Measurements from ENCODE around the gene RHOBTB1.

The RHOBTB1 gene

DNA sequence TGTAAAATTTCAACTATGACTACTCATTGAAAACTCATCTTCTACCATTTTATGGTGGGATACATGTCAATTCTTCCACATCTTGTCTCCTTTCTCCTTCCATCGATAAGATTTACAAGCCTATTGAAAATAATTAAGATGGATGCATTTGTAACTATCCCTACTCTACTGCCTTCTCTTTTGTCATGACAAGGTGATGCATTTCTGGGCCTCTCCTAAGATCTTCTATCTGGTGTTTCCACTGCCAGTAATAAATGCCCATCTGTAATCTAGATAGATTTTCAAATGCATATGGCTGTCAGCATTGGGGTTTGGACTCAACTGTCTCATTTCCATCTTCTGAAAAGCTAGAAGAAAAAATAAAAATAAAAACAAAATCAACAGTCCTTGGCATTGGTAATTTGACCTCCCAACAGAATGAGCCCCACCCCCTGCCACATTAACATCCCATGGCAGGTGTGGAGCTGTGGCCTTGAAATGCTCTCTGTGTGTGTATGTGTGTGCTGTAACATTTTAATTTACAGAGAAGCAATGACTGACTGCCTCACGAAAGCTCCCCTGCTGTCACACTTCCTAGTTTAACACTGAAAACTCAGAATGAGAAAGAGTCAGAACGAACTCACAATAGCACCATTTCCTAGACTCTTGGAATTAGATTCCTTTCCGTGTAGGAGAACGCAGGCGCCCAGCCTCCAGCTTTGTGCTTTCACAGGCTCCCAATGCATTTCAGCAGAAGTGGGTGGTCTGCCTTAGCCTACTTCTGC lies 74.2 kb downstream of the RHOBTB1 start:
- Histone ChIP-seq H3K9me3 (ENCODE audit: control insufficient read depth, low read length) (no peaks in the 10 kb centered on the region), H3K36me3 (ENCODE audit: control insufficient read depth, insufficient read depth, low read length) (no peaks in the 10 kb centered on the region), H3K4me3 (ENCODE audit: low read length) (no peak overlapping the region), H3K4me1 (ENCODE audit: control insufficient read depth, insufficient read depth, low read length) (no peaks in the 10 kb centered on the region), H3K9ac (ENCODE audit: low read length) (no peak overlapping the region), H3K27me3 (ENCODE audit: control insufficient read depth, insufficient read depth, low read length) (no peaks in the 10 kb centered on the region)

DNA sequence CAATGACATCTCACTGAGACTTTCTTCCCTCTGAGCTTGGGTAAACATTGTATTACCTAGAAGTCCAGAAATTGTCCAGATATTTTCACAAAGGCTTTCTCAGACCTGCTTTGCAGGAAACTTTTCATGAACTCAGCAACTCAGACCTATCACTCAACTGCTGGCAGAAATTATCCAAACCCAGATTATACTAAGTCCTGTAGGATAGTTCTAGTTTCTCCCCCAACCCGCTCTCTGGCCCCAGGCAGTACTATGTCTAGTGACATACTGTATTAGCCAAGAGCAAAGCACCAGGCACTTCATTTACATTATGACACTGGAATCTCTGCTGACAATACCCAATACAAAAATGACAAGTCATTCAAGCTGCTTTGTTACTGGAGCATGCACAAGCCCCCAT lies 75.0 kb downstream of the RHOBTB1 start:
- H3K36me3 ChIP-seq (ENCODE audit: control insufficient read depth, insufficient read depth, low read length): no peaks in the 10 kb centered on the region

DNA sequence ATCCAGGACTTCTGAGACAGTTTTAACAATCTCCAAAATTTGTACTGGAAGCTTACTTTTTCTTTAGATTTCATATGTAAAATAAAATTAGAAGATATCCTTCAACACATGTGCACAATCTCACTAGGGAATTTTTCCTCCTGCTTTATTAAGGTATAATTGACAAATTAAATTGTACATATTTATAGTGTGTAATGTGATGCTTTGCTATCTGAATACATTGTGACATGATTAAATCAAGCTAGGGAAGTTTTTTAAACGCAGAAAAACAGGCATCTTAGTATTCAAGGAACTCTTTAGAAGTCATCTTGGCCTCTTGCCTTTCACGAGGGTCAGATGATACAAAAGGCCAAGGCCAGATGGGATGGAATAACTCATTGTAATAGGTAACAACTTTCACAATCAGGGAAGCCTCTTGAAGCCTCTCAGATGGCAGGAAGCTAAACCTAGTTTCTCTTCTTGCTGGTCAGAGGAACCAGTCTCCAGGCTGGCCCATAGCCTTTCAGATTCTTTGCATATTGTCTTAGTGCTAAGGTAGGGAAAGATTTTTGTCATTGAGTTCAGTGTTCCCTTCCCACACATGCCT lies 78.7 kb downstream of the RHOBTB1 start:
- Histone ChIP-seq H3K4me1 (ENCODE audit: control insufficient read depth, insufficient read depth, low read length) (no peaks in the 10 kb centered on the region), H3K27me3 (ENCODE audit: control insufficient read depth, insufficient read depth, low read length) (no peaks in the 10 kb centered on the region), H3K9ac (ENCODE audit: low read length) (no peak overlapping the region), H3K36me3 (ENCODE audit: control insufficient read depth, insufficient read depth, low read length) (no peaks in the 10 kb centered on the region), H3K4me3 (ENCODE audit: low read length) (no peak overlapping the region), H3K9me3 (ENCODE audit: control insufficient read depth, low read length) (no peaks in the 10 kb centered on the region)

More for the DNA sequence above, 75.0 kb downstream of the RHOBTB1 start:
- Histone ChIP-seq H3K9me3 (ENCODE audit: control insufficient read depth, low read length) (no peaks in the 10 kb centered on the region), H3K4me1 (ENCODE audit: control insufficient read depth, insufficient read depth, low read length) (no peaks in the 10 kb centered on the region), H3K9ac (ENCODE audit: low read length) (no peak overlapping the region), H3K4me3 (ENCODE audit: low read length) (no peak overlapping the region), H3K27me3 (ENCODE audit: control insufficient read depth, insufficient read depth, low read length) (no peaks in the 10 kb centered on the region)

- Histone ChIP-seq H3K36me3 (ENCODE audit: control insufficient read depth, insufficient read depth, low read length) (no peaks in the 10 kb centered on the region), H3K4me1 (ENCODE audit: control insufficient read depth, insufficient read depth, low read length) (no peaks in the 10 kb centered on the region), H3K9ac (ENCODE audit: low read length) (no peak overlapping the region)
Measured at GRCh38 chr10:60863796-60864195, 80.2 kb downstream of the RHOBTB1 start.

GRCh38 chr10:60862517-60862916 lies 81.5 kb downstream of the RHOBTB1 start:
- H3K27me3 ChIP-seq (ENCODE audit: control insufficient read depth, insufficient read depth, low read length): no peaks in the 10 kb centered on the region
- H3K9ac ChIP-seq (ENCODE audit: low read length): no peak overlapping the region
- H3K4me3 ChIP-seq (ENCODE audit: low read length): no peak overlapping the region
- no peaks in the 10 kb centered on the region for H3K4me1 ChIP-seq (ENCODE audit: control insufficient read depth, insufficient read depth, low read length)
- H3K36me3 ChIP-seq (ENCODE audit: control insufficient read depth, insufficient read depth, low read length): no peaks in the 10 kb centered on the region
- no peaks in the 10 kb centered on the region for H3K9me3 ChIP-seq (ENCODE audit: control insufficient read depth, low read length)

More at GRCh38 chr10:60863796-60864195, 80.2 kb downstream of the RHOBTB1 start:
- Histone ChIP-seq H3K4me3 (ENCODE audit: low read length) (no peak overlapping the region), H3K9me3 (ENCODE audit: control insufficient read depth, low read length) (no peaks in the 10 kb centered on the region), H3K27me3 (ENCODE audit: control insufficient read depth, insufficient read depth, low read length) (no peaks in the 10 kb centered on the region)

- no peak overlapping the region for H3K9ac ChIP-seq (ENCODE audit: low read length)
- H3K36me3 ChIP-seq (ENCODE audit: control insufficient read depth, insufficient read depth, low read length): no peaks in the 10 kb centered on the region
- no peaks in the 10 kb centered on the region for H3K27me3 ChIP-seq (ENCODE audit: control insufficient read depth, insufficient read depth, low read length)
- H3K4me3 ChIP-seq (ENCODE audit: low read length): no peak overlapping the region
- H3K9me3 ChIP-seq (ENCODE audit: control insufficient read depth, low read length): no peaks in the 10 kb centered on the region
- no peaks in the 10 kb centered on the region for H3K4me1 ChIP-seq (ENCODE audit: control insufficient read depth, insufficient read depth, low read length)
Measured at GRCh38 chr10:60856405-60856804, 87.6 kb downstream of the RHOBTB1 start.

GRCh38 chr10:60853637-60854036 lies 90.3 kb downstream of the RHOBTB1 start:
- Histone ChIP-seq H3K27me3 (ENCODE audit: control insufficient read depth, insufficient read depth, low read length) (no peaks in the 10 kb centered on the region), H3K4me1 (ENCODE audit: control insufficient read depth, insufficient read depth, low read length) (no peaks in the 10 kb centered on the region), H3K9me3 (ENCODE audit: control insufficient read depth, low read length) (no peaks in the 10 kb centered on the region), H3K36me3 (ENCODE audit: control insufficient read depth, insufficient read depth, low read length) (no peaks in the 10 kb centered on the region), H3K9ac (ENCODE audit: low read length) (no peak overlapping the region), H3K4me3 (ENCODE audit: low read length) (no peak overlapping the region)

DNA sequence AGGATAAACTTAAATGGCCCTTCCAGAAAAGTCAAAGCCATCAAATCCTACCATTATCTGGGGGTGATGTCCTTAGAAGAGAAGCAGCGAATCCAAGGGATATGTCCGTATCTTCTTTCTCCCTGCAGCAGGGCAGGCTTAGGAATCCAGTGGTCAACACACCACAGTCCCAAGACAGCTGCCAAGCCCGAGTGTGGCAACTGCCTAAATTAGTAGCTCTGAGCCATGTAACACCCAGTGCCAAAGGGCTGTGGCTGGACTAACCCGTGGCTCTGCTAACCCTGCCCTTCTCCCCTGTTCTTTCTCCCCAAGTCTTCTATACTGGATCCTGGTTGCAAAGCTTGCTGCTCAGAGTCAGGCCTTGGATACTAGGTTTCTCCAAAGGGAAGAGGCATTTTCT lies 90.9 kb downstream of the RHOBTB1 start:
- H3K9me3 ChIP-seq (ENCODE audit: control insufficient read depth, low read length): no peaks in the 10 kb centered on the region
- H3K36me3 ChIP-seq (ENCODE audit: control insufficient read depth, insufficient read depth, low read length): no peaks in the 10 kb centered on the region
- H3K27me3 ChIP-seq (ENCODE audit: control insufficient read depth, insufficient read depth, low read length): no peaks in the 10 kb centered on the region
- H3K4me1 ChIP-seq (ENCODE audit: control insufficient read depth, insufficient read depth, low read length): no peaks in the 10 kb centered on the region
- H3K9ac ChIP-seq (ENCODE audit: low read length): no peak overlapping the region
- no peak overlapping the region for H3K4me3 ChIP-seq (ENCODE audit: low read length)

DNA sequence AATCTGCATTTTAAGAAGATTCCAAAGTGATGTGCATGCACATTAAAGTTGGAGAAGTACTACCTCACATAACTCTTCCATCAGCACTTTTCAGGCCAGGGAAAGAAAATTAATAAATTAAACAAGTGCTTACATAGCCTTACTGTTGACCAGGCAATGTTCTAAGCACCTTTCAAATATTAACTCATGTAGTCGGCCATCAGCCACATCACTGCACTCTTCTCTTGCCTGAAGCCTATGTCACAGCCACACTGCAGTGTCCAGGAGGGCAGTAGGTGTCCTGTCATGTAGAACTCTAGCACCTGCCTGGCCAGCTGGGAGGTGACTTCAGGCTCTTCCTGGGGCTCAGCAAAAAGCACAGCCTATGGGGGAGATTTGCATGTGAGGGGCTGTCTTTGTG lies 94.2 kb downstream of the RHOBTB1 start:
- no peaks in the 10 kb centered on the region for H3K4me1 ChIP-seq (ENCODE audit: control insufficient read depth, insufficient read depth, low read length)
- no peak overlapping the region for H3K4me3 ChIP-seq (ENCODE audit: low read length)
- no peaks in the 10 kb centered on the region for H3K9me3 ChIP-seq (ENCODE audit: control insufficient read depth, low read length)
- no peaks in the 10 kb centered on the region for H3K36me3 ChIP-seq (ENCODE audit: control insufficient read depth, insufficient read depth, low read length)
- no peaks in the 10 kb centered on the region for H3K27me3 ChIP-seq (ENCODE audit: control insufficient read depth, insufficient read depth, low read length)
- no peak overlapping the region for H3K9ac ChIP-seq (ENCODE audit: low read length)

DNA sequence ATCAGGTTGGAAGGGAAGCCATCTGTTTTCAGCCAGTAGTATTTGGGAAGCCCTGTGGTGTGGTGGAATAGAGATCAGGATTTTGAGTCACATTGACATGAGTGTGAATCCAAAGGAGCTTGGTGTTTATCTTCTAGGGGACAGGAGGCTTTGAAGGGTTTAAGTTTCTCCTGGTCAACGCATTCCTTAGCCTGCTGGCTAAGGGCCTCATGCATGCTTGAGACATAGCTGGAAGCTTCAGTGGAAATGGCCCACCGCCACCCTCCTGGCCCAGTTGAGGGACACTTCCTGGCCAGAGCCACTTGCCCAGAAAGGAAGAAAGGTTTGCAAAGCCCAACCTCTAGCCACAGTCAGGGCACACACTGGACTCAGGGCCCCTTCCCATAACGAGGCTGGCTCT lies 94.8 kb downstream of the RHOBTB1 start:
- Histone ChIP-seq H3K27me3 (ENCODE audit: control insufficient read depth, insufficient read depth, low read length) (no peaks in the 10 kb centered on the region), H3K4me3 (ENCODE audit: low read length) (no peak overlapping the region), H3K9me3 (ENCODE audit: control insufficient read depth, low read length) (no peaks in the 10 kb centered on the region), H3K36me3 (ENCODE audit: control insufficient read depth, insufficient read depth, low read length) (no peaks in the 10 kb centered on the region), H3K4me1 (ENCODE audit: control insufficient read depth, insufficient read depth, low read length) (no peaks in the 10 kb centered on the region), H3K9ac (ENCODE audit: low read length) (no peak overlapping the region)

GRCh38 chr10:60848680-60849079 lies 95.3 kb downstream of the RHOBTB1 start:
- no peaks in the 10 kb centered on the region for H3K9me3 ChIP-seq (ENCODE audit: control insufficient read depth, low read length)
- H3K4me1 ChIP-seq (ENCODE audit: control insufficient read depth, insufficient read depth, low read length): no peaks in the 10 kb centered on the region
- no peaks in the 10 kb centered on the region for H3K36me3 ChIP-seq (ENCODE audit: control insufficient read depth, insufficient read depth, low read length)
- H3K4me3 ChIP-seq (ENCODE audit: low read length): no peak overlapping the region
- no peak overlapping the region for H3K9ac ChIP-seq (ENCODE audit: low read length)
- H3K27me3 ChIP-seq (ENCODE audit: control insufficient read depth, insufficient read depth, low read length): no peaks in the 10 kb centered on the region

DNA sequence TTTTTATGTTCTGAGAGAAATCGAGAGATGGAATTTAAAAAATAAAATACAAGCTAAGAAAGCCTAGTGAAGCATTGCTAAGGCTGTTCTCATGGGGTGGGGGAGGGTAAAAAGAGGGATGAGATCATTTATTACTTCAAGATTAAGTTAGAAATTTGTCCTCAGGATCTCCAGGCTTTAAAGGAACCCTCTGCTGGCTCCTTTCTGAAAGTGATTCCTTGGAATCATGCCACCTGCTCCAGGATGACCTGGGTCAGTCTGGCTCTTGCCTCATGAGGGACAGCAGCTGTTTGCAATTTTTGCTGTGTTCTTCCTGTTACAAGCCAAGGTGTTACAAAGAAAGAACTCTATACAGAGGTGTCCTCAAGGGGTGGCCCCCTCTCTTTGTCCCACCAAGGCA lies 95.9 kb downstream of the RHOBTB1 start:
- no peaks in the 10 kb centered on the region for H3K9me3 ChIP-seq (ENCODE audit: control insufficient read depth, low read length)
- no peaks in the 10 kb centered on the region for H3K36me3 ChIP-seq (ENCODE audit: control insufficient read depth, insufficient read depth, low read length)
- no peak overlapping the region for H3K9ac ChIP-seq (ENCODE audit: low read length)
- no peak overlapping the region for H3K4me3 ChIP-seq (ENCODE audit: low read length)
- H3K27me3 ChIP-seq (ENCODE audit: control insufficient read depth, insufficient read depth, low read length): no peaks in the 10 kb centered on the region
- no peaks in the 10 kb centered on the region for H3K4me1 ChIP-seq (ENCODE audit: control insufficient read depth, insufficient read depth, low read length)
